Endothelial cell of umbilical vein (primary cell): ENCODE measurements around the gene PAM16. TPM values are rescaled to one million over a fixed set of nuclear protein-coding genes. Genes with fewer than 3 reads are reported as not detected.

ENCODE experiments used
- BruUV-seq: library from RNA; stranded (reverse); fragments of 400-500 nt; replicated peaks from 2 replicates; lab custom pipeline; 2021; lab: Mats Ljungman, UMichigan
- CTCF ChIA-PET: fragments of 300-600, 350-600 bp; sonication (Branson Sonifier 250); formaldehyde crosslinking; loops from one replicate; lab custom pipeline; 2021; ENCODE audit warnings: antibody characterized with exemption, inconsistent platforms; lab: Charles Lee
- POLR2A ChIA-PET: fragments of 300-600, 350-600 bp; sonication (Branson Sonifier 250); formaldehyde crosslinking; loops from one replicate; lab custom pipeline; 2021; ENCODE audit warnings: antibody characterized with exemption, inconsistent platforms; lab: Charles Lee
- DNase-seq: peaks from one replicate; pipeline ENCODE4 v3.0.0-alpha.2; 2011; ENCODE audit warnings: low read depth, low spot score
- FAIRE-seq: peaks from 2 replicates; lab custom pipeline; 2011; peaks lifted over from hg19 to GRCh38; lab: Jason Lieb, UNC
- H2AFZ ChIP-seq: 2 replicates; pipeline ENCODE4 v1.6.0; 2012; ENCODE audit warnings: low read depth, low read length, control low read depth, inconsistent platforms
- H3K27ac ChIP-seq: 2 replicates; pipeline ENCODE4 v1.5.1; 2011; ENCODE audit warnings: low read depth, mild to moderate bottlenecking, control low read depth, low read length, moderate library complexity; ENCODE audit not compliant: insufficient read depth
- H3K27me3 ChIP-seq, 2 experiments: 2 replicates each; pipeline versions ENCODE4 v1.6.0 to v1.6.1; 2011; ENCODE audit warnings: low read length in 2 of 2, mixed read lengths in 1 of 2; ENCODE audit not compliant: control insufficient read depth in 2 of 2, insufficient read depth in 2 of 2
- H3K36me3 ChIP-seq, 2 experiments: 2 replicates in 1 of 2; 3 replicates in 1 of 2; pipeline ENCODE4 v1.5.1; 2011; ENCODE audit warnings: low read length in 2 of 2, mild to moderate bottlenecking in 1 of 2, moderate library complexity in 1 of 2; ENCODE audit not compliant: control insufficient read depth in 2 of 2, insufficient read depth in 2 of 2; ENCODE audit errors: extremely low read depth in 1 of 2
- H3K4me1 ChIP-seq: 3 replicates; pipeline ENCODE4 v1.5.1; 2011; ENCODE audit warnings: mild to moderate bottlenecking, low read length; ENCODE audit not compliant: control insufficient read depth, insufficient read depth; ENCODE audit errors: extremely low read depth
- H3K4me2 ChIP-seq: 2 replicates; pipeline ENCODE4 v1.6.1; 2011; ENCODE audit warnings: low read length, control low read depth, mixed read lengths; ENCODE audit not compliant: insufficient read depth
- H3K4me3 ChIP-seq, 3 experiments: fragments of 200-600 bp in 1 of 3; sonication (generic), shearing (Covaris generic) in 1 of 3; replicated peaks in 1 of 3; 2 replicates each; pipeline ENCODE4 v1.5.1; 2011 to 2016; ENCODE audit warnings: control low read depth in 3 of 3, low read length in 3 of 3, mild to moderate bottlenecking in 2 of 3, inconsistent platforms in 1 of 3, low read depth in 1 of 3, moderate library complexity in 1 of 3; ENCODE audit not compliant: insufficient read depth in 1 of 3
- H3K79me2 ChIP-seq: 2 replicates; pipeline ENCODE4 v1.6.0; 2012; ENCODE audit warnings: low read length, inconsistent platforms; ENCODE audit not compliant: control insufficient read depth, insufficient read depth
- H3K9ac ChIP-seq: replicated peaks from 2 replicates; pipeline ENCODE3; 2011; ENCODE audit warnings: low read length, control low read depth; ENCODE audit not compliant: insufficient read depth; ENCODE audit errors: extremely low read depth
- H3K9me1 ChIP-seq: replicated peaks from 3 replicates; pipeline ENCODE4 v1.6.0; 2011; ENCODE audit warnings: mild to moderate bottlenecking, low read length; ENCODE audit not compliant: control insufficient read depth, insufficient read depth; ENCODE audit errors: extremely low read depth
- H3K9me3 ChIP-seq: replicated peaks from 2 replicates; pipeline ENCODE4 v1.5.1; 2012; ENCODE audit warnings: low read length, inconsistent platforms; ENCODE audit not compliant: control insufficient read depth, insufficient read depth
- H4K20me1 ChIP-seq: replicated peaks from 2 replicates; pipeline ENCODE3; 2011; ENCODE audit warnings: mild to moderate bottlenecking, low read length; ENCODE audit not compliant: control insufficient read depth, insufficient read depth; ENCODE audit errors: extremely low read depth
- EZH2 ChIP-seq: IDR thresholded peaks from 2 replicates; pipeline ENCODE4 v1.6.1; 2012; ENCODE audit warnings: borderline replicate concordance, low read depth, mild to moderate bottlenecking, moderate library complexity, low read length, inconsistent platforms; ENCODE audit not compliant: severe bottlenecking
- FOS ChIP-seq: IDR thresholded peaks from 2 replicates; pipeline ENCODE4 v1.6.1; 2011; ENCODE audit warnings: mild to moderate bottlenecking, low read length, moderate library complexity, borderline replicate concordance; ENCODE audit not compliant: insufficient read depth
- GATA2 ChIP-seq: IDR thresholded peaks from 2 replicates; pipeline ENCODE4 v1.7.0; 2011; ENCODE audit warnings: low read depth, mild to moderate bottlenecking, moderate library complexity, mixed read lengths, low read length; ENCODE audit not compliant: insufficient read length, insufficient read depth
- JUN ChIP-seq: IDR thresholded peaks from 2 replicates; pipeline ENCODE4 v1.6.1; 2011; ENCODE audit warnings: borderline replicate concordance, low read depth; ENCODE audit not compliant: insufficient read length, insufficient read depth
- MYC ChIP-seq: IDR thresholded peaks from one replicate; pipeline ENCODE4 v1.6.1; 2011; ENCODE audit warnings: mild to moderate bottlenecking, low read depth, low read length
- POLR2A ChIP-seq: IDR thresholded peaks from 2 replicates; pipeline ENCODE4 v1.6.1; 2012; ENCODE audit warnings: low read depth, mild to moderate bottlenecking, control low read depth, low read length
- POLR2AphosphoS5 ChIP-seq: IDR thresholded peaks from 2 replicates; pipeline ENCODE4 v1.6.1; 2012; ENCODE audit warnings: low read depth, mild to moderate bottlenecking, control low read depth, low read length, moderate library complexity; ENCODE audit not compliant: insufficient read depth
- dilution Hi-C: fragments of 300-500 bp; cut with MboI; formaldehyde crosslinking; loops from one replicate; pipeline ENCODE4 v1.15.0; 2019; ENCODE audit warnings: low sequenced_read_pairs; ENCODE audit not compliant: extremely low pct_ligation_motif_present
- intact Hi-C: fragments of 100-400 bp; cut with micrococcal nuclease; formaldehyde crosslinking; loops from one replicate; pipeline ENCODE4 v1.10.0; 2022
- polyA plus RNA-seq, 4 experiments: library from polyadenylated mRNA; depleted of rRNA in 3 of 4; stranded (reverse) in 3 of 4; unstranded in 1 of 4; fragments of >200 nt; gene quantifications; 2 replicates each; pipeline versions ENCODE4 v1.2.1 to v1.2.3, GENCODE V29; 2011 to 2012; ENCODE audit warnings: missing spikeins in 1 of 4
- total RNA-seq: library from RNA; stranded (reverse); gene quantifications from 2 replicates; pipeline ENCODE4 v1.2.3, GENCODE V29; 2021
- TF ChIP-seq, protein P1 (sequence below): IDR thresholded peaks from 2 replicates; pipeline ENCODE4 v1.6.1; 2011; ENCODE audit not compliant: insufficient read depth, insufficient read length
- TF ChIP-seq, protein P2 (sequence below), 2 donors: IDR thresholded peaks; 1 replicate in 1 of 2; 2 replicates in 1 of 2; pipeline ENCODE4 v1.5.1; 2011; ENCODE audit warnings: low read length in 2 of 2, mild to moderate bottlenecking in 2 of 2, moderate library complexity in 2 of 2, control low read depth in 1 of 2, inconsistent platforms in 1 of 2, low read depth in 1 of 2; ENCODE audit not compliant: insufficient read depth in 1 of 2; ENCODE audit errors: extremely low read depth in 1 of 2

Gene PAM16
- total and polyA plus RNA-seq, 2 donors (not counting 3 experiments of a cell fraction or from before 2014, with no cell fraction given), result 40.0 to 67.2 TPM

DNA sequence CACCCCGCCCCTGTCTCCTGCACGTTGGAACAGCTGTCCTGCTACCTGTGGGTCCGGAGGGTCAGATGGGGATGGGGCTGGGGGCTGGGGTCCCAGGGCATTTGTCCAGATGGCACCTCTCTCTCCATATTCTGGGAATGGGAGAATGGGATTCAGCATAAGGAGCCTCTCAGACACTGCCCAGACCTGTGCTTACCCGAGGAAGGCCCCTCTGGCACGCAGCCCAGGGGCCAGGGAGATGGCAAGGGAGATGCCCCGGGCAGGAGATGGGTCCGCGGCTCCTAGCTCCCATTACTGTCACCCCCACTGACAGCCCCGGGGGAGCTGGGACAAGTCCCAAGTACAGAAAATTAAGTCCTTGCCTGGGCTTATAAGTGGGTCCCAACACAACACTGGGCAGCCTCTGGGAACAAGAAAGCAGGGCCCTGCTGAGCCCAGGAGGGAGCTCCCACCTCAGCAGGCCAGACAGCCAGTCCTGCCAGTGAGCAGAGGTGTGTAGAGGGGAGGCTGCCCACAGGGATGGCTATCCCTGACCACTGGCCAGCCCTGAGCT, 22.3 kb upstream of the PAM16 start:
- CTCF ChIA-PET, result interaction anchor here (1.3 to 3.3 kb wide), 3 partner anchors 13 to 31 kb away, joined by 3 to 11 read pairs (median 5); no protein-coding TSS in a partner anchor
- H3K4me3 ChIP-seq, result no peak overlapping the region
- peaks cover 6% of the 10 kb centered on the region for H3K4me1 ChIP-seq
- H3K4me2 ChIP-seq, result no peak overlapping the region
- no peak for TF ChIP-seq GATA2
- no peak for TF ChIP-seq POLR2AphosphoS5
- TF ChIP-seq EZH2, result no peak
- TF ChIP-seq FOS, result no peak
- no peak for TF ChIP-seq MYC
- no peak for TF ChIP-seq JUN
- TF ChIP-seq, protein P1, sequence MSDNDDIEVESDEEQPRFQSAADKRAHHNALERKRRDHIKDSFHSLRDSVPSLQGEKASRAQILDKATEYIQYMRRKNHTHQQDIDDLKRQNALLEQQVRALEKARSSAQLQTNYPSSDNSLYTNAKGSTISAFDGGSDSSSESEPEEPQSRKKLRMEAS, result no peak
- TF ChIP-seq POLR2A, result no peak
- TF ChIP-seq, protein P2, sequence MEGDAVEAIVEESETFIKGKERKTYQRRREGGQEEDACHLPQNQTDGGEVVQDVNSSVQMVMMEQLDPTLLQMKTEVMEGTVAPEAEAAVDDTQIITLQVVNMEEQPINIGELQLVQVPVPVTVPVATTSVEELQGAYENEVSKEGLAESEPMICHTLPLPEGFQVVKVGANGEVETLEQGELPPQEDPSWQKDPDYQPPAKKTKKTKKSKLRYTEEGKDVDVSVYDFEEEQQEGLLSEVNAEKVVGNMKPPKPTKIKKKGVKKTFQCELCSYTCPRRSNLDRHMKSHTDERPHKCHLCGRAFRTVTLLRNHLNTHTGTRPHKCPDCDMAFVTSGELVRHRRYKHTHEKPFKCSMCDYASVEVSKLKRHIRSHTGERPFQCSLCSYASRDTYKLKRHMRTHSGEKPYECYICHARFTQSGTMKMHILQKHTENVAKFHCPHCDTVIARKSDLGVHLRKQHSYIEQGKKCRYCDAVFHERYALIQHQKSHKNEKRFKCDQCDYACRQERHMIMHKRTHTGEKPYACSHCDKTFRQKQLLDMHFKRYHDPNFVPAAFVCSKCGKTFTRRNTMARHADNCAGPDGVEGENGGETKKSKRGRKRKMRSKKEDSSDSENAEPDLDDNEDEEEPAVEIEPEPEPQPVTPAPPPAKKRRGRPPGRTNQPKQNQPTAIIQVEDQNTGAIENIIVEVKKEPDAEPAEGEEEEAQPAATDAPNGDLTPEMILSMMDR (IDR thresholded peaks at IDR 0.05; ENCODE audit: extremely low read depth in 1 of 2, insufficient read depth in 1 of 2, low read depth in 1 of 2, low read length in 2 of 2), result no peak
- H4K20me1 ChIP-seq, result no peaks in the 10 kb centered on the region
- intact Hi-C loops (no loop called here), dilution Hi-C loops (no loop called here)
- H3K9ac ChIP-seq, result no peak overlapping the region
- H3K36me3 ChIP-seq, result no peaks in the 10 kb centered on the region
- FAIRE-seq, result no peak
- H3K27me3 ChIP-seq, result no peaks in the 10 kb centered on the region
- POLR2A ChIA-PET, result no interaction called here
- H3K9me1 ChIP-seq, result no peaks in the 10 kb centered on the region
- no peak for DNase-seq
- H3K79me2 ChIP-seq, result no peaks in the 10 kb centered on the region
- no TSS peak for BruUV-seq
- no peak overlapping the region for H3K27ac ChIP-seq
- H2AFZ ChIP-seq, result no peak overlapping the region
- H3K9me3 ChIP-seq, result no peaks in the 10 kb centered on the region
